Fibroblast of the aortic adventitia (primary cell): Measurements from ENCODE around the gene KDM4C. TPM values are rescaled to one million over a fixed set of nuclear protein-coding genes. Genes with fewer than 3 reads are reported as not detected.

Experiments used
- DNase-seq: peaks from one replicate; pipeline ENCODE4 v3.0.0-alpha.2; 2010; ENCODE audit warnings: low read depth
- H3K4me3 ChIP-seq: 2 replicates; pipeline ENCODE4 v1.5.1; 2011; ENCODE audit warnings: low read depth, mild to moderate bottlenecking, control low read depth, low read length, moderate library complexity
- CTCF ChIP-seq: IDR thresholded peaks from 2 replicates; pipeline ENCODE4 v1.5.1; 2011; ENCODE audit warnings: mild to moderate bottlenecking, low read length, control low read depth, inconsistent platforms; ENCODE audit not compliant: insufficient read depth
- total RNA-seq: library from RNA; depleted of rRNA; stranded (reverse); fragments of >200 nt; gene quantifications from 2 replicates; pipeline ENCODE4 v1.2.3, GENCODE V29; 2012; ENCODE audit warnings: low replicate concordance

KDM4C gene
- total RNA-seq, 1 donor, result 25.1 TPM

GRCh38 chr9:6911901-6912638 is 154.3 kb downstream of the KDM4C start:
- TF ChIP-seq CTCF, result no peak
- no peak overlapping the region for H3K4me3 ChIP-seq
- DNase-seq, result peak; percentile 19

- TF ChIP-seq CTCF, result no peak
- no peak for DNase-seq
These were observed 157.9 kb downstream of the KDM4C start for GRCh38 chr9:6915635-6916034.

GRCh38 chr9:6917162-6917561 is 159.4 kb downstream of the KDM4C start:
- DNase-seq, result no peak
- no peak for TF ChIP-seq CTCF
- H3K4me3 ChIP-seq, result no peak overlapping the region

More at GRCh38 chr9:6915635-6916034, 157.9 kb downstream of the KDM4C start:
- H3K4me3 ChIP-seq, result no peak overlapping the region

GRCh38 chr9:6920041-6920440 is 162.3 kb downstream of the KDM4C start:
- H3K4me3 ChIP-seq, result no peak overlapping the region
- TF ChIP-seq CTCF, result no peak
- DNase-seq, result no peak

GRCh38 chr9:6921315-6921714 is 163.5 kb downstream of the KDM4C start:
- TF ChIP-seq CTCF, result no peak
- no peak for DNase-seq
- H3K4me3 ChIP-seq, result no peak overlapping the region

GRCh38 chr9:6922124-6922676 is 164.4 kb downstream of the KDM4C start:
- no peak for TF ChIP-seq CTCF
- no peak for DNase-seq

GRCh38 chr9:6922680-6923079 is 164.9 kb downstream of the KDM4C start:
- no peak overlapping the region for H3K4me3 ChIP-seq
- no peak for TF ChIP-seq CTCF
- DNase-seq, result no peak

More at GRCh38 chr9:6922124-6922676, 164.4 kb downstream of the KDM4C start:
- no peak overlapping the region for H3K4me3 ChIP-seq
